ENCODE data around the gene GIGYF1.

DNA sequence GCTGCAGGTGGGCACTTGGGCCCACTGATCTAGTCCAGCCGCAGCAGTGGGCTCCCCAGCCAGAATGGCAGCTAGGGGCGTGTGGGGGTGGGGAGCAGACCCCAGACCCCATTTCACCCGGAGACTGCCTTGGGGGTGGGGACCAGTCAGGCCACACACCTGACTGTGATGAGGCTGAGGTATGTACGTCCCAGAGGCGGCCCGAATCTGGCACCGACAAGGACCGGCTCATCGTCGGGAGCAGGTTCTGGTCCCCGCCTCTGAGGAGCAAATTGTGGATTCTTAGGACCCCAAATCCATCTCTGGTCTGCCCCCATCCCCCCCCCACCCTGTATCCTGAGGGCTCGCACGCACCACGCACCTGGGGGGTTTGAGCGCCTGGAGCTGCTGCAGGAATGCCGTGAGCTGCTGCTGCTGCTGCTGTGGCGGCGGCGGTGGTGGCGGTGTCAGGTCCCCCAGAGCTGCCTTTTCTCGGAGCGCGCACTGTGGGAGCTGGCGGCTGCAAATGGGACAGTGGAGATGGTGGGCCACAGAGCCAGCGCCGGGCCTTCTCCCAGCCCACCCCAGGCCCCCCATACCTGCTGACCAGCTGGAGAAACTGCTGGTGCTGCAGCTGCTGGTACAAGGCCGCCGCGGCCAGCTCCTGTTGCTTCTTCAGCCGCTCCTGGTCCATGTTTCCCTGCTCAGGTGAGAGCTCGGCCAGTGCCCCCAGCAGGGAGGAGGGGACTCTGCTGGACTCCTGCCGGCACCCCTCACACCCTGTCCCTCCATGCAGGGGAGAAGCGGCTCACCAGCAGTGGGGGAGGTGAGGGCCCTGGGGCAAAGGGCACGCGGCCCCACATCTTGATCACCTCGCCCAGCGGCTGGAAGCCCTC lies 10.2 kb downstream of the GIGYF1 start:
- TF ChIP-seq POLR2A (IDR thresholded peaks at IDR 0.05; ENCODE audit: low read length) = no peak
- no peak for TF ChIP-seq GATA1 (IDR thresholded peaks at IDR 0.05; ENCODE audit: low read depth, low read length)
